ENCODE data around the gene SHISA9.

The SHISA9 gene

DNA sequence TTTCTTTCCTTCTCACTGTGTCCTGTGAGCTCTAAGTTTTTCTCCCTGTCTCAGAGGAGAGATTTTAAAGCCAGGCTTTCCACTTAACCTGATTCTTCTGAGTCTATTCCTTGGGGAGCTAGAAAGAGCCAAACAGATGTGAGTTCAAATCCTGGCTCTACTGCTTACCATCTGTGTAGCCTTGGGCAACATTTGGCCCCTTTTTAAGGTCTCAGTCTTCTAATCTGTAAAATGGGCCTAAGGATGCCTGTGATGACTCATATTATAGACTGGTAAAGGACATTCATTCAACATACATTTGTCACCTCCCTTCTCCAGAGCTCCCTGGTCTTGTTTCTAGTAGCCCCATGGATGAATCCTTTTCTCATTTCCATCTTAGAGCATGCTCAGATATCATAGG, 304.0 kb downstream of the SHISA9 start:
- DNase-seq = no peak

DNA sequence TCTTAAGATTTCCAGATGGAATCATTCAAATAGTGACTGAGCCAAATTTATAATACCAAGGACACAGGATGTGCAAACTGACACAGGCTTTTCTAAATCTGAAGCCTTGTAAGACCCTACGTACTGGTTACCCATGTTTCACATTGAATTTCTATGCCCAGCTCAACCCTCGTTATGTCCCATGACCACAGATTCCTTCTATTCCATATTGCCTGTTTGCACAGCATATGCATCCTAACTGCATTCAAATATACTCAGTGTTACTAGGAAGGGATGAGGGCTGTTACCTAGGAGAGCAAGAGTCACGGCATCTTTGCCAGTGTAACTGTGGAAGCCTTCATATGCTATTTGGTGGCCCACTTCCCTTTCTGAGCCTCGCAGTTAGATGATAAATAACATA, 305.2 kb downstream of the SHISA9 start:
- no peak for DNase-seq

DNA sequence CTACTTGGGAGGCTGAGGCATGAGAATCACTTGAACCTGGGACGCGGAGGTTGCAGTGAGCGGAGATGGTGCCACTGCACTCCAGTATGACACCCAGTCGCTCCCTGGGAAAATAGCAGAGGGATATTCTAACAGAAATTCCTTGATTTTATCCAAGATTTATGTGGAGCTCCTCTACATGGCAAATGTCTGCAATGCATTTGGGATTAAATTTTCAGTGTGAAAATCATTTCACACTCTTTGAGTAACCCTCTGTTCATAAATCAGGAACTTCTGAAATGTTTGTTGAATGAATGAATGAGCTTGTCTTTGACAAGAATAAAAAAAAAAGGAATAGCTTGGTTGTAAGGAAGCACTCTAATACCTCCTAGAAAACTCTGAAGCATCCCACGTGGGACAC, 305.8 kb downstream of the SHISA9 start:
- DNase-seq = no peak

DNA sequence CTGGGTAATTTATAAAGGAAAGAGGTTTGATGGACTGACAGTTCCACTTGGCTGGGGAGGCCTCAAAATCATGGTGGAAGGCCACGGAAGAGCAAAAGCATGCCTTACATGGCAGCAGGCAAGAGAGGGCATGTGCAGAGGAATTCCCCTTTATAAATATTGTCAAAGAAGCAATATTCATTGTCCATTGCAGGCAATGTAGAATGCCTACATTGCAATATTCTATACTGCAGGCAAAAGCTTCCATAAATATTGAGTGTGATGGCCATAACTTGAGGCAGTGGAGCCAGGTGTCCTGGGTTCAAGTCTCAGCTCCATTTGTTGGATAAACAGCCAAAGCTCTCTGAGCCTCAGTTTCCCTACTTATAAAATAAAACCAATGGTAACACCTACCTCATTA, 322.3 kb downstream of the SHISA9 start:
- no peak for DNase-seq

DNA sequence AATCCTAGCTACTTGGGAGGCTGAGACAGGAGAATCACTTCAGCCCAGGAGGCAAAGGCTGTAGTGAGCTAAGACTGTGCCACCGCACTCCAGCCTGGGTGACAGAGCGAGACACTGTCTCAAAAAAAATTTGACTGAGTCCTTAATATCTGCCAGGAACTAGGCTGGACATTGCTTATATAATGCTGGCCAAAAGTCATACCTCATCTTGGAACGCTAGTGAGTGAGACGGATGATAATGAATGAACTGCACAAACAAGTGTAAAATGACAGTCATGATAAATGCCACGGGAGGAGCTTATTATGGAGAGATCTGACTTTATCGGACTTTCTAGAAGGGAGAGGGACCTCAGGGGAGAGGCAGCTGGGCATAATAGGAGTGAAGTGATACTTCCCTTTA, 327.6 kb downstream of the SHISA9 start:
- no peak for DNase-seq

DNA sequence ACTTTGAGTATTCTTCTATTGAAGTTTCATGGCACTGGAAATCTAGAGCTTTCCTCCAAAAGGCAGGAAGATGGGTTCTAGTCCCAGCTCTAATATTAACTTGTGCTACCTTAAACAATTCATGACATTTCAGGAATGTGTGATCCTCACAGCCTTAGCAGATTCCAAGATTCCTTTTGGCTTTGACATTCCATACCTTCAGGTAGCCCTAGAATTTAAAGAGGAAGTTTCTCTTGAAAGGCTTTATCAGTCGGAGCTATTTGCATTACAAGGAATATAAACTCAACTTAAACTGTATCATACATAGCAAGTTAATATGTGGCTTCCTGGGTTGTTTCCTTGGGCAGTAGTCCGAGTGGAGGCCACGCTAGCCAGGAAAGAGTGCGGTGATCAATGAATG, 330.0 kb downstream of the SHISA9 start:
- no peak for DNase-seq

DNA sequence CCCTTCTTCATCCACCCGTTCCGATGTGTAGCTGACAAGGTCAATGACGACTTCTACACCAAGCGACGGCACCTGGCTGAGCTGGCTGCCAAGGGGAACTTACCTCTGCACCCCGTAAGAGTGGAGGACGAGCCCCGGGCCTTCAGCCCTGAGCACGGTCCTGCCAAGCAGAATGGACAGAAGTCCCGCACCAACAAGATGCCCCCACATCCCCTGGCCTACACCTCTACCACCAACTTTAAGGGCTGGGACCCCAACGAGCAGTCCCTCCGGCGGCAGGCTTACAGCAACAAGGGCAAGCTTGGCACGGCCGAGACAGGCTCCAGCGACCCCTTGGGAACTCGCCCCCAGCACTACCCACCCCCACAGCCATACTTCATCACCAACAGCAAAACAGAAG, 333.6 kb downstream of the SHISA9 start:
- DNase-seq = no peak

DNA sequence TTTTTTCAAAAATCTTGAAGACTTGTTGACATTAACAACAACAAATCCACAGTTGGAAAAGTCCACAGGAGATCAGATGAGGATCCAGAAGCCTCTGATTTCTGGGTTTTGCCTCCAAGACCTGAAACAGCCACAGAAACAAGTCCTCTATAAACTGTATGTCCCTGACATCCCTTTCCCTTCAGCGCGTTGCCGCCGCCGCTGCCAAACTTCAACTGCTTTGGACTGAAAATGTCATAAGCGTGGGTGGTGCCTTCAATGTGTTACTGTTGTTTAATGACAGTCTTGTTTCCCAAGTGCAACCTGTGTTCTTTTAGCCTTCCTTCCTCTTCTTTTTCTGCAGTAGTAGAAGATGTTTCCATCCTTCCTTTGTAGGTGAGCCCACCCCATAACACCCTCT, 334.9 kb downstream of the SHISA9 start:
- DNase-seq = no peak

DNA sequence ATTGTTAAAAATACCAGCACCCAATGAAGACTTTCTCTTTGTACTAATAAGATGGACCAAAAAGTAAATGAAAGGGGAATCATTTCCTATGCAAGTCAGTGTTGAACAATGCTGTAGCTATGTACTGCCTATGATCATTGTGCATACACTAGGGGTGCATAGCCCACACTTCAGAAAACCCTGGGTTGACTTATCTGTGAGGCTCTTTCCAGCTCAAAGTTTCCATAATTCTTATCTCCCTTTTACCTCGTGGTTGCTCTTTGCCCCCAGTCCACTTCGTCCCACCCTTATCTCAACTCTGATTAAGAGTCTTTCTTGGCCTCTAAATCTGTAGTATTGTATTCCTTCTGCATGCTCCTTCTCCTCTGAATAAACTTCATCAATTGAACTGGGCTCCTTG, 336.8 kb downstream of the SHISA9 start:
- no peak for DNase-seq

DNA sequence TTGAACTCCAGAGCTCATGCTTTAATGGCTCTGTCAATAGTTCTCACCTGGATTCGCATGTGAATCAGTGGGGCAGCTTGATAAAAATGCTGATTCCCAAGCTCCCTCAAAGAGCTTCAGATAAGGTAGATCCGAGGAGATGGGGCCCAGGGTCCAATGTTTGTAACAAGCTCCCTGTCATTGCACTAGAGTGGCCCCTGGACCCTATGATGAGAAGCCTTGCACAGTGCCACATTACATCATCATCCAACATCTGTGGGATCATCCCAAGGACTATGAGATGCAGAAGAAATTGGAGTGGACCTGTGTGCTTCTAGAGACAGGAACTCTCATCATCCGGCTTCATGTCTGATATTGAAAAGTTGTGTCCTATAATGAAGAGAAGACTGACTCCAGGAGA, 340.8 kb downstream of the SHISA9 start:
- no peak for DNase-seq

DNA sequence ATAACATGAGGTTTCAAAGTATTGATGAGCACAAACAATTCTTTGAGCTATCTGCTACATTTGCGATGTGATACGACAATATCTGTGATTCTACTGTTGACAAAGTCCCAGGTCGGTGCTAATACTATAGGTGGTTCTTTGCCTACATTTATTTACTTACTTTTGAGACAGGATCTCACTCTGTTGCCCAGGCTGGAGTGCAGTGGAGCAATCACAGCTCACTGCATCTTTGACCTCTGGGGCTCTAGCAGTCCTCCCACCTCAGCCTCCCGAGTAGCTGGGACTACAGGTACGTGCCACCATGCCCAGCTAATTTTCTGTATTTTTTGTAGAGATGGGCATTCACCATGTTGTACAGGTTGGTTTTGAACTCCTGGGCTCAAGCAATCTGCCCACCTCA, 343.4 kb downstream of the SHISA9 start:
- no peak for DNase-seq

DNA sequence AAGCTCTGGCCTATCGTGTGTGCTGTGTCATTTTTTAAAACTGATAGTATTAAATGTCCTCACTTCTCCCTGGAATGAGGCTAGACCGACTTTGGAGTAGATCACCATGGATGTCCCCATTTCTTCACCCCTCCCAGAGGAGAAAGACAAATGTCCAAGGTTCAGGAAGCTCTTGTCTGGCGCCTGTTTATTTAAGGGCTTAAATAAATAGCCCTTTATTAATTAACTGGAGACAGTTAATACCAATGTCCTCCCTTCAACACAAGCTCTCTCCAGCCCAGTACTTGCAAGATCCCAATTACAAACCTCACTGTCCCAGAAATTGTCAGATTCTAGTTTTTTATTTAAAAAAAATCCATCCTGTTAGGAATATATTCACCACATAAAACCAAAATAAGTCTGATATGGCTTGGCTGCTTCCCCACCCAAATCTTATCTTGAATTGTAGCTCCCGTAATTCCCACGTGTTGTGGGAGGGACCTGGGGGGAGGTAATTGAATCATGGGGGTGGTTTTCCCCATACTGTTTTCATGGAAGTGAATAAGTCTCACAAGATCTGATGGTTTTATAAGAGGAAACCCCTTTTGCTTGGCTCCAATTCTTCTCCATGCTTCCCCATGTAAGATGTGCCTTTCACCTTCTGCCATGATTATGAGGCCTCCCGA, 344.4 kb downstream of the SHISA9 start:
- no peak for DNase-seq

DNA sequence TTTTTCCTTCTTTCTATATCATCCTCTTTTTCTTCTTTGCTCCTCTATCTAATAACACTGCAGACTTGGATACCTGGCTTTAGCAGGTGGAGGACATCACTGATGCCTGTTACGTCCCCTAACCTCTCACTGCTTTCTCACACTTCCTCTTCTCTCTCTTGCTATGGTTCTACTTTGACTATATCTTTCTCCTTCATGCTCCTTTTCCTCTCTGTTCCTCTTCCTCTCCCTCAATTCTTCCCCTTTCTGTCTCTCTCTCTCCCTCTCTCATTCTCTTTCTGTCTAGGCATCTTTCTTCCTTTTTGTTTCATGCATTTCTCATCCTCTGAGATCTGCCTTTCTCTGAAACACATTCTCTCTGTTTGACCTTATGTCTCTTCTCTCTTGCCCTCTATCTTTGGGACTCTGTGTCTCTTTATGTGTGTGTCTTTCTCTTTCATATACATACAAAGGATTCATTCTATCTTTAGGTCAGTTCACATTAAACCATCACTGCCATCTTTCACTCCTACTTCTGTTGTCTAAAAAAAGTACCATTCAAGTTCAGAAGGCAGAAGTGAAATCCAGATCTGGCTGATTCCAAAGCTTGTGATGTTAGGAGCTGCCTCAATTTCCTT, 353.7 kb downstream of the SHISA9 start:
- DNase-seq = no peak

DNA sequence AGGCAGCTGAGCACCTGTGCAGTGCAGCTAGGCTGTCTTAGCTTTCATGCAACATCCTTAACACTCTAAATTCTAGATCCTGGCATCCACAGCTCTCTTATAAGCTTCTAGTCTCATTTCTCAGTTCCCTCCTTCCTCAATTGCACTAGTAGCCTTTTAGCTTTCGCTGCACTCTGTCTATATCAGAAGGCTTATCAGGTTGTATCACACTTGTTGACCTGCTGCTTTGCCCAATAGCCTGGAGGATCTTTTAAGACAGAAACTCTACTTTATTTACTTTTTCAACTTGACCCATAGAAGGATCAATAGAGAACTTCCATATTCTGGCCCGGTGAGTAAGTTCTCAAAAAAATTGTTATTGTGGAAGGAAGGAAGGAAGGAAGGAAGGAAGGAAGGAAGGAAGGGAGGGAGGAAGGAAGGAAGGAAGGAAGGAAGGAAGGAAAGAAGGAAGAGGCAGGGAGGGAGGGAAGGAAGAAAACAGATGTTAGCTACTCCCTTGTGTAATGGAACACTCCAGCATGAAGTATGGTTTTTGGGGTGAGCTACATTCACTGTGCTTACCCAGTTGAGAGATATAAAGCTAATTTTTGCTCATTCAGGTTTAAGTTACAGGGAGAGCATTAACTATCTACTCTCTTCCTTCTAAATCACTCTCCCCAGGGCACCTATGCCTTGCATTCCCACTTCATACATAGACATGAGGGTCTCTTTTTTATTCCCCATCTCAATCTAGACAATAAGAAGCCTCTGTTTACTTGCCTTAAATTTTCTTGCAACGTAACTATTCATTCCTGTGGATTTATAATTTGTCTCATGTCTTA, 361.1 kb downstream of the SHISA9 start:
- DNase-seq = no peak

DNA sequence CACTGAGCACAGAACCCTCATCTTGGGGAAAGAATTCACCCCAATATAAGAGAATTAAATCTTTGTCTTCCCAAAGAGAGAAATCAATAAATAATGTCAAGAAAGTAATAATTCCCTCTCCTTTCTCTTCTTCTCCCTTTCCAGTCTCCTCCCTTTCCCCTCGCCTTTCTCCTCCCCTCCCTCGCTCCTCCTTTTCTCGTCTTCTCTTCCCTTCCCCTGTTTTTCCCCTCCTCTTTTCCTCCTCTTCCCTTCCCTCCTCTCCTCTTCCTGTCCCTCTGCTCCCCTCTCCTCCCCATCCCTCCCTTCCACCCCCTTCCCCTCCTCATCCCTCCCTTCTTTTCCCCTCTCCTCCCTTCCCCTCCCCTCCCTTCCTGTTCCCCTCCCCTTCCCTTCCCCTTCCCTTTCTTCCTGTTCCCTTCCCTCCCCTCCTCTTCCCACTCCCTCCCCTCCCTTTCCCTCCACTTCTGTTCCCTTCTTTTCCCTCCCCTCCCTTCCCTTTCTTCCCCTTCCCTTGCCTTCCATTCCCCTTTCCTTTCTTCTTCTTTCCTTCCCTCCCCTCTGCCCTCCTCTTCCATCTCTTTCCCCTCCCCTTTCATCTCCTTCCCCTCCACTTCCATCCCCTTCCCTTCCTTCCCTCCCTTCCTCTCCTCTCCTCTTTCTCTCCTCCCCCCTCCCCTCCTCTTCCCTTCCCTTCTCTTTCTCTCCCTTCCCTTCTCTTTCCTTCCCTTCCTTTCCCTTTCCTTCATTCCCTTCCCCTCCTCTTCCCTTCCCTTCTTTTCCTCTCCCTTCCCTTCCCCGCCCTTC, 363.6 kb downstream of the SHISA9 start:
- DNase-seq = no peak

DNA sequence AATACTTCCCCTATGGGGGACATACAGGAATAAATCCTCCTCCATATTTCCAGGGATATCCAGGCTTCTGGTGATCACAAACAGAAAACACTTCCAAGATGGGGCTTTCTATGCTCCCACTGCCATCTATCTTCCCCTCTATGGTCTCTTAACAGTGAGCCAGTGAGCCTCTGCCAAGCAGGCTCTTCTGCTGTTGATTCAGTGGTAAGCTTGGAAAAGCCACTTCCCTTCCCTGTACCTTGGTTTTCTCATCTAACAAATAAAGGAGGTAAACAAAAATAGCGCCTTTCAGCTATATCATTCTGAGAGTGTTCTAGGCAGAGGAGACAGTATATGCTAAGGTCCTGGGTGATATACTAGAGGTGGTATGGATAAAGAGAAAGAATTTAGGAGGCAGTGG, 368.0 kb downstream of the SHISA9 start:
- no peak for DNase-seq

DNA sequence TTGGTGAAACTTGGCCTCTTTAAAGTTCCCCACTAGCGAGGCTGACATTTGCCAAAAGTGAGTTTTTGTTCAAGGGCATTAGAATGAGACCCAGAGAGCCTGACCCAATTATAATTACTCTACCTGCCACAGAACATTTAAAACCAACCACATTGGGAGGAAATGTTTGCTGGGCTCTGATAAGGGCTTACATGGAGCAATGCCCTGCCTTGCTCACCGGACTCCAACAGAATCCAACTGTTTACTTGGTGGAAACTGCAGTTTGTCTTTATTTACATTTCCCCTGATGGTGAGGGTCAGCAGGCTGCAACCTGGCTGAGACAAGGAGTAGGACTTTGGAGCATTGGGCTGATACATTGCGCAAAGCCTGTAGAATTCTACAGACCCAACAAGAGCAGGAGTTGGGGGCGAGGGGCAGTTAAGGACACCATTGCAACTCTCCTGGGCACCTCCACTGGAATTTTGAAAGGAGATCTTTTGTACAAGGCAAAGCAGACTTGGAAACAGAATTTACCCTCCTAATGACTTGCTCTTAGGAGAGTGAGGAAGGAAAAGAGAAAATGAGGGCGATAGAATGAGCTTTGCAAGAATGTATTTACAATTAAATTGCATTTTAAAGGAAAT, 368.6 kb downstream of the SHISA9 start:
- DNase-seq = no peak

DNA sequence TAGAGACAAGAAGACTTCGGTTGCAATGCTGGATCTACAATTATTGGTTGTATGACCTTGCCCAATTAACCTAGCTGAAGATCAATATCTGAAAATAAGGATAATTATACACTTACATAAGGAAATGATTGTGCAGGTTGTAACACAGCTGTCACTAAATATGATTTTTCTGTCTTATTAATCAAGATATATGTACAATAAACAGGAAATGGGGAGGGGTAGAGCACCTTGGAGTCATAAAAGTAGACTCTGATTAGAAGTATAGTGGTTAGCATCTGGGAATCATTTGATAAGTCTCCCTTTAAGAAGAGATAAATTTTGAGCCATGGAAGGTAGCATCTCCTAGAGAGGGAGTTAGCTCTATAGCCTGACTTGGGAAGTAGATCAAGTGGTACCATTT, 369.2 kb downstream of the SHISA9 start:
- DNase-seq = no peak

DNA sequence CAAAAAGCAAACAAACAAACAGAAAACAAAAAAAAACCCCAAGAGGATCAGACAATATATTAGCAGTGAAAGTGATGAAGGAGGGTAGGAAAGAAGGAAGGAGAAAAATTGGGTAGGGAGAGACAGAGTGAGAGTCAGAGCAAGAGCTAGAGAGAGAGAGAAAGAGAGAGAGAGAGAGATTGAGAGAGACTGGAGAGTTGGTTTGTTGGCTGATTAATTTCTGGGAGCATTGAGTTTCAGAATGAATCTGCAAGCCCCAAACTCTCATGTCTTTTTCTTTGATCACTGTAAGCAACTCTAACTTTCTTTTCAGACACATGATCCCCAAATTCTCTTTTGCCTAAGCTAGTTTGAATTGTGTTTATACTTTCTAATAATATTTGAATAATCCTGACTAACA, 388.1 kb downstream of the SHISA9 start:
- no peak for DNase-seq

Measured in NCI-H1436 (cell line).